ENCODE results near the gene HOXC12.

GRCh38 chr12:53998110-53998899 is 43.6 kb downstream of the HOXC12 start:
- TF ChIP-seq CTCF (IDR thresholded peaks at IDR 0.05), result no peak
- TF ChIP-seq POLR2A (IDR thresholded peaks at IDR 0.05), result no peak

Measured in thyroid gland (tissue), 4 donors.